ENCODE data around the gene CDC42BPB. TPM values are rescaled to one million over a fixed set of nuclear protein-coding genes. Genes with fewer than 3 reads are reported as not detected.
A peak's percentile ranks its signal among the peaks of the same experiment; 100 is the strongest.

CDC42BPB gene
- total RNA-seq, 1 donor from 2014 or later = 147 TPM

GRCh38 chr14:103045371-103045869, 11.9 kb downstream of the CDC42BPB start:
- TF ChIP-seq CTCF (IDR thresholded peaks at IDR 0.05; ENCODE audit: insufficient read depth, low read length, poor library complexity, severe bottlenecking) = no peak
- H3K4me3 ChIP-seq (ENCODE audit: low read depth, low read length) = no peak overlapping the region
- no peak for DNase-seq (ENCODE audit: low read depth)

GRCh38 chr14:103043257-103044015, 13.9 kb downstream of the CDC42BPB start:
- H3K27me3 ChIP-seq (ENCODE audit: control insufficient read depth, insufficient read depth, low read length) = no peaks in the 10 kb centered on the region

More at GRCh38 chr14:103045371-103045869, 11.9 kb downstream of the CDC42BPB start:
- H3K36me3 ChIP-seq (ENCODE audit: control insufficient read depth, insufficient read depth, low read length) = peaks cover 1% of the 10 kb centered on the region
- no peaks in the 10 kb centered on the region for H3K27me3 ChIP-seq (ENCODE audit: control insufficient read depth, insufficient read depth, low read length)

GRCh38 chr14:103041464-103041863, 15.9 kb downstream of the CDC42BPB start:
- peaks cover 1% of the 10 kb centered on the region for H3K36me3 ChIP-seq (ENCODE audit: control insufficient read depth, insufficient read depth, low read length)
- H3K27me3 ChIP-seq (ENCODE audit: control insufficient read depth, insufficient read depth, low read length) = no peaks in the 10 kb centered on the region
- no peak overlapping the region for H3K4me3 ChIP-seq (ENCODE audit: low read depth, low read length)
- no peak for DNase-seq (ENCODE audit: low read depth)
- no peak for TF ChIP-seq CTCF (IDR thresholded peaks at IDR 0.05; ENCODE audit: insufficient read depth, low read length, poor library complexity, severe bottlenecking)

More at GRCh38 chr14:103043257-103044015, 13.9 kb downstream of the CDC42BPB start:
- TF ChIP-seq CTCF (IDR thresholded peaks at IDR 0.05; ENCODE audit: insufficient read depth, low read length, poor library complexity, severe bottlenecking) = no peak
- Histone ChIP-seq H3K4me3 (ENCODE audit: low read depth, low read length) (no peak overlapping the region), H3K36me3 (ENCODE audit: control insufficient read depth, insufficient read depth, low read length) (peaks cover 1% of the 10 kb centered on the region)
- no peak for DNase-seq (ENCODE audit: low read depth)

- no peaks in the 10 kb centered on the region for H3K36me3 ChIP-seq (ENCODE audit: control insufficient read depth, insufficient read depth, low read length)
- no peaks in the 10 kb centered on the region for H3K27me3 ChIP-seq (ENCODE audit: control insufficient read depth, insufficient read depth, low read length)
- no peak for TF ChIP-seq CTCF (IDR thresholded peaks at IDR 0.05; ENCODE audit: insufficient read depth, low read length, poor library complexity, severe bottlenecking)
- DNase-seq (ENCODE audit: low read depth) = no peak
- H3K4me3 ChIP-seq (ENCODE audit: low read depth, low read length) = no peak overlapping the region
These were observed 23.7 kb downstream of the CDC42BPB start for GRCh38 chr14:103033681-103034096.

- Histone ChIP-seq H3K36me3 (ENCODE audit: control insufficient read depth, insufficient read depth, low read length) (no peaks in the 10 kb centered on the region), H3K27me3 (ENCODE audit: control insufficient read depth, insufficient read depth, low read length) (no peaks in the 10 kb centered on the region), H3K4me3 (ENCODE audit: low read depth, low read length) (no peak overlapping the region)
- TF ChIP-seq CTCF (IDR thresholded peaks at IDR 0.05; ENCODE audit: insufficient read depth, low read length, poor library complexity, severe bottlenecking) = peak; percentile 41
- DNase-seq (ENCODE audit: low read depth) = no peak
These were observed 25.4 kb downstream of the CDC42BPB start for GRCh38 chr14:103031956-103032355.
